Naive B cell (primary cell): Measurements from ENCODE around the gene QPRT. TPM values are rescaled to one million over a fixed set of nuclear protein-coding genes. Genes with fewer than 3 reads are reported as not detected.
"Not testable (repeated sequence)": the region's sequence is repeated elsewhere in the genome, so short reads cannot be mapped to it uniquely, and the experiment has no call there.

ENCODE experiments used
- ATAC-seq, 2 donors: fragments of 150-1000 bp; cut with Tn5 transposase; 2 replicates each; pipeline ENCODE4 v1.10.0; 2021; ENCODE audit warnings: low read depth in 2 of 2, mild to moderate bottlenecking in 2 of 2, moderate library complexity in 2 of 2
- DNase-seq: peaks from one replicate; pipeline ENCODE4 v3.0.0; 2022
- H3K27ac Mint-ChIP-seq, 6 donors: one replicate each; pipeline ENCODE4 v1.8.0; 2020 to 2022; ENCODE audit warnings: mild to moderate bottlenecking in 6 of 6, mixed read lengths in 6 of 6, moderate library complexity in 5 of 6, inconsistent platforms in 2 of 6
- H3K27me3 Mint-ChIP-seq, 3 donors: one replicate each; pipeline ENCODE4 v1.8.0; 2021 to 2022; ENCODE audit warnings: mixed read lengths in 3 of 3, mild to moderate bottlenecking in 1 of 3
- H3K36me3 Mint-ChIP-seq, 2 donors: one replicate each; pipeline ENCODE4 v1.8.0; 2020 to 2022; ENCODE audit warnings: mixed read lengths in 2 of 2, inconsistent platforms in 1 of 2, mild to moderate bottlenecking in 1 of 2
- H3K4me1 Mint-ChIP-seq, 3 donors: one replicate each; pipeline ENCODE4 v1.8.0; 2020 to 2022; ENCODE audit warnings: mixed read lengths in 3 of 3, inconsistent platforms in 1 of 3, mild to moderate bottlenecking in 1 of 3, moderate library complexity in 1 of 3
- H3K4me3 Mint-ChIP-seq, 8 donors: one replicate each; pipeline ENCODE4 v1.8.0; 2020 to 2022; ENCODE audit warnings: mild to moderate bottlenecking in 8 of 8, mixed read lengths in 8 of 8, moderate library complexity in 8 of 8, inconsistent platforms in 2 of 8
- H3K9me3 Mint-ChIP-seq, 7 donors: one replicate each; pipeline ENCODE4 v1.8.0; 2020 to 2022; ENCODE audit warnings: mixed read lengths in 7 of 7, mild to moderate bottlenecking in 5 of 7, inconsistent platforms in 2 of 7, moderate library complexity in 1 of 7
- polyA plus RNA-seq, 6 donors: library from polyadenylated mRNA; unstranded; fragments of 300-500 nt; fragmentation: Illumina TruSeq; gene quantifications; one replicate each; pipeline ENCODE4 v1.2.3, GENCODE V29; 2021; ENCODE audit warnings: low read depth in 6 of 6

Gene QPRT
- polyA plus RNA-seq, 6 donors from 2014 or later: not detected

- Mint-ChIP-seq H3K9me3 (peaks cover 4 to 22% (median 14%) of the 10 kb centered on the region in 7 donors), H3K36me3 (no peaks in the 10 kb centered on the region), H3K27ac (peak overlapping the region; percentile 32 to 96 (median 87)), H3K4me1 (peaks cover 25 to 37% (median 35%) of the 10 kb centered on the region in 3 donors), H3K27me3 (no peaks in the 10 kb centered on the region), H3K4me3 (peak overlapping the region in 4 of 8 donors; percentile 57 to 90 (median 88))
- no peak for DNase-seq
- no peak for ATAC-seq
Measured at GRCh38 chr16:29701214-29701555, 22.2 kb downstream of the QPRT start.

GRCh38 chr16:29702269-29702668 lies 23.3 kb downstream of the QPRT start:
- peak; percentile 39 to 44 for ATAC-seq
- H3K27ac Mint-ChIP-seq: peak overlapping the region; percentile 86 to 97 (median 94)
- no peaks in the 10 kb centered on the region for H3K36me3 Mint-ChIP-seq
- H3K4me3 Mint-ChIP-seq: peak overlapping the region; percentile 36 to 90 (median 84)
- H3K9me3 Mint-ChIP-seq: peaks cover 4 to 22% (median 14%) of the 10 kb centered on the region in 7 donors
- H3K4me1 Mint-ChIP-seq: peaks cover 25 to 37% (median 35%) of the 10 kb centered on the region in 3 donors
- no peaks in the 10 kb centered on the region for H3K27me3 Mint-ChIP-seq
- peak; percentile 32 for DNase-seq

- H3K27ac Mint-ChIP-seq: no peak overlapping the region
- H3K4me1 Mint-ChIP-seq: peaks cover 32 to 50% (median 35%) of the 10 kb centered on the region in 3 donors
- no peak for ATAC-seq
- no peaks in the 10 kb centered on the region for H3K36me3 Mint-ChIP-seq
- H3K27me3 Mint-ChIP-seq: peaks cover 0 to under 1% (median 0%) of the 10 kb centered on the region in 3 donors
- no peak for DNase-seq
- peaks cover 0 to 13% (median 8%) of the 10 kb centered on the region in 7 donors for H3K9me3 Mint-ChIP-seq
- H3K4me3 Mint-ChIP-seq: no peak overlapping the region
Measured at GRCh38 chr16:29705030-29705429, 26.1 kb downstream of the QPRT start.

GRCh38 chr16:29707160-29707559 lies 28.2 kb downstream of the QPRT start:
- not testable (repeated sequence) for DNase-seq, H3K4me3 Mint-ChIP-seq, ATAC-seq, H3K9me3 Mint-ChIP-seq, H3K27ac Mint-ChIP-seq, H3K27me3 Mint-ChIP-seq, H3K36me3 Mint-ChIP-seq
- H3K4me1 Mint-ChIP-seq: peaks cover 23 to 43% (median 25%) of the 10 kb centered on the region in 3 donors

GRCh38 chr16:29708917-29709600 lies 30.1 kb downstream of the QPRT start:
- no peaks in the 10 kb centered on the region for H3K36me3 Mint-ChIP-seq
- ATAC-seq: no peak
- no peak for DNase-seq
- peaks cover 0 to 4% (median 0%) of the 10 kb centered on the region in 3 donors for H3K27me3 Mint-ChIP-seq
- H3K27ac Mint-ChIP-seq: peak overlapping the region in 1 of 6 donors; percentile 93
- H3K4me1 Mint-ChIP-seq: peaks cover 12 to 29% (median 14%) of the 10 kb centered on the region in 3 donors
- H3K4me3 Mint-ChIP-seq: peak overlapping the region in 1 of 8 donors; percentile 74
- no peaks in the 10 kb centered on the region for H3K9me3 Mint-ChIP-seq

- not testable (repeated sequence) for H3K27me3 Mint-ChIP-seq
Measured at GRCh38 chr16:29709657-29710056, 30.7 kb downstream of the QPRT start.

GRCh38 chr16:29710227-29711219 lies 31.5 kb downstream of the QPRT start:
- ATAC-seq: peak; percentile 97 to 99
- DNase-seq: peak; percentile 62
- Mint-ChIP-seq H3K9me3 (no peaks in the 10 kb centered on the region), H3K4me1 (peaks cover 12 to 29% (median 14%) of the 10 kb centered on the region in 3 donors), H3K36me3 (no peaks in the 10 kb centered on the region), H3K27me3 (peaks cover 0 to 4% (median 0%) of the 10 kb centered on the region in 3 donors), H3K27ac (peak overlapping the region in 3 of 6 donors; percentile 45 to 80 (median 49)), H3K4me3 (peak overlapping the region in 2 of 8 donors; percentile 1 to 55)

More at GRCh38 chr16:29709657-29710056, 30.7 kb downstream of the QPRT start:
- Mint-ChIP-seq H3K4me3 (peak overlapping the region in 1 of 8 donors; percentile 13), H3K4me1 (peaks cover 12 to 29% (median 14%) of the 10 kb centered on the region in 3 donors)
- H3K9me3 Mint-ChIP-seq, DNase-seq, H3K27ac Mint-ChIP-seq, ATAC-seq, H3K36me3 Mint-ChIP-seq: not testable (repeated sequence)

GRCh38 chr16:29712809-29713208 lies 33.8 kb downstream of the QPRT start:
- Mint-ChIP-seq H3K4me1 (peaks cover 12 to 26% (median 14%) of the 10 kb centered on the region in 3 donors), H3K4me3 (no peak overlapping the region), H3K36me3 (no peaks in the 10 kb centered on the region), H3K9me3 (no peaks in the 10 kb centered on the region), H3K27me3 (peaks cover 0 to 4% (median 0%) of the 10 kb centered on the region in 3 donors), H3K27ac (no peak overlapping the region)
- ATAC-seq (no peak), DNase-seq (no peak)

GRCh38 chr16:29714396-29714795 lies 35.4 kb downstream of the QPRT start:
- peaks cover 11 to 17% (median 14%) of the 10 kb centered on the region in 3 donors for H3K4me1 Mint-ChIP-seq
- no peak overlapping the region for H3K4me3 Mint-ChIP-seq
- ATAC-seq (no peak), DNase-seq (no peak)
- peaks cover 0 to 4% (median 0%) of the 10 kb centered on the region in 3 donors for H3K27me3 Mint-ChIP-seq
- H3K36me3 Mint-ChIP-seq: no peaks in the 10 kb centered on the region
- H3K27ac Mint-ChIP-seq: no peak overlapping the region
- H3K9me3 Mint-ChIP-seq: no peaks in the 10 kb centered on the region

- DNase-seq (no peak), ATAC-seq (no peak)
- no peaks in the 10 kb centered on the region for H3K36me3 Mint-ChIP-seq
- H3K4me1 Mint-ChIP-seq: peaks cover 10 to 11% (median 11%) of the 10 kb centered on the region in 3 donors
- no peak overlapping the region for H3K27ac Mint-ChIP-seq
- no peak overlapping the region for H3K4me3 Mint-ChIP-seq
- H3K27me3 Mint-ChIP-seq: peaks cover 0 to 4% (median 0%) of the 10 kb centered on the region in 3 donors
- no peaks in the 10 kb centered on the region for H3K9me3 Mint-ChIP-seq
Measured at GRCh38 chr16:29714972-29715371, 36.0 kb downstream of the QPRT start.

- Mint-ChIP-seq H3K36me3 (no peaks in the 10 kb centered on the region), H3K4me1 (peaks cover 10 to 13% (median 12%) of the 10 kb centered on the region in 3 donors), H3K27ac (no peak overlapping the region), H3K27me3 (no peaks in the 10 kb centered on the region), H3K9me3 (no peaks in the 10 kb centered on the region), H3K4me3 (no peak overlapping the region)
- ATAC-seq (no peak), DNase-seq (no peak)
Measured at GRCh38 chr16:29717113-29717512, 38.1 kb downstream of the QPRT start.

GRCh38 chr16:29719063-29719462 lies 40.1 kb downstream of the QPRT start:
- Mint-ChIP-seq H3K4me3 (no peak overlapping the region), H3K27me3 (no peaks in the 10 kb centered on the region), H3K27ac (peak overlapping the region in 2 of 6 donors; percentile 3 to 64), H3K4me1 (peaks cover 12 to 14% (median 13%) of the 10 kb centered on the region in 3 donors), H3K9me3 (no peaks in the 10 kb centered on the region), H3K36me3 (no peaks in the 10 kb centered on the region)
- ATAC-seq (no peak), DNase-seq (no peak)

- no peaks in the 10 kb centered on the region for H3K9me3 Mint-ChIP-seq
- peak overlapping the region in 3 of 8 donors; percentile 47 to 69 (median 59) for H3K4me3 Mint-ChIP-seq
- no peaks in the 10 kb centered on the region for H3K27me3 Mint-ChIP-seq
- peak overlapping the region in 2 of 6 donors; percentile 13 to 84 for H3K27ac Mint-ChIP-seq
- peaks cover 12 to 14% (median 13%) of the 10 kb centered on the region in 3 donors for H3K4me1 Mint-ChIP-seq
- DNase-seq (no peak), ATAC-seq (no peak)
- H3K36me3 Mint-ChIP-seq: no peaks in the 10 kb centered on the region
Measured at GRCh38 chr16:29720703-29721102, 41.7 kb downstream of the QPRT start.
